Fibroblast of lung (primary cell): ENCODE results near the gene ASB18. TPM values are rescaled to one million over a fixed set of nuclear protein-coding genes. Genes with fewer than 3 reads are reported as not detected.

Experiments
- DNase-seq, 2 donors: peaks; one replicate each; pipeline versions ENCODE4 v3.0.0 to v3.0.0-alpha.2; 2010; ENCODE audit warnings: low read depth in 2 of 2
- H2AFZ ChIP-seq: 2 replicates; pipeline ENCODE4 v1.5.1; 2012; ENCODE audit warnings: low read length, control low read depth, inconsistent platforms
- H3K27ac ChIP-seq: 2 replicates; pipeline ENCODE4 v1.5.1; 2011; ENCODE audit warnings: low read length, control low read depth; ENCODE audit not compliant: insufficient read depth
- H3K27me3 ChIP-seq: 2 replicates; pipeline ENCODE4 v1.5.1; 2011; ENCODE audit warnings: mild to moderate bottlenecking, low read length; ENCODE audit not compliant: control insufficient read depth, insufficient read depth
- H3K36me3 ChIP-seq: 2 replicates; pipeline ENCODE4 v1.5.1; 2011; ENCODE audit warnings: low read length; ENCODE audit not compliant: control insufficient read depth, insufficient read depth
- H3K4me1 ChIP-seq: 2 replicates; pipeline ENCODE4 v1.5.1; 2011; ENCODE audit warnings: low read length; ENCODE audit not compliant: control insufficient read depth, insufficient read depth; ENCODE audit errors: extremely low read depth
- H3K4me2 ChIP-seq: 2 replicates; pipeline ENCODE4 v1.5.1; 2011; ENCODE audit warnings: low read length, control low read depth; ENCODE audit not compliant: insufficient read depth; ENCODE audit errors: extremely low read depth
- H3K4me3 ChIP-seq, 4 experiments: fragments of 200-600 bp in 1 of 4; sonication (generic) in 1 of 4; replicated peaks in 1 of 4; 2 replicates each; pipeline ENCODE4 v1.5.1; 2011 to 2016; ENCODE audit warnings: low read length in 4 of 4, low read depth in 3 of 4, mild to moderate bottlenecking in 3 of 4, control low read depth in 2 of 4, inconsistent platforms in 1 of 4, mixed read lengths in 1 of 4; ENCODE audit not compliant: insufficient read depth in 1 of 4; ENCODE audit errors: control extremely low read depth in 1 of 4
- H3K79me2 ChIP-seq: 2 replicates; pipeline ENCODE4 v1.5.1; 2012; ENCODE audit warnings: mild to moderate bottlenecking, low read length, inconsistent platforms; ENCODE audit not compliant: control insufficient read depth, insufficient read depth
- H3K9ac ChIP-seq: 2 replicates; pipeline ENCODE4 v1.5.1; 2011; ENCODE audit warnings: mild to moderate bottlenecking, low read length, control low read depth; ENCODE audit not compliant: insufficient read depth
- H3K9me3 ChIP-seq: 2 replicates; pipeline ENCODE4 v1.5.1; 2012; ENCODE audit warnings: low read depth, low read length; ENCODE audit not compliant: control insufficient read depth, insufficient read depth
- H4K20me1 ChIP-seq: 2 replicates; pipeline ENCODE4 v1.5.1; 2011; ENCODE audit warnings: low read length; ENCODE audit not compliant: control insufficient read depth, insufficient read depth; ENCODE audit errors: extremely low read depth
- CTCF ChIP-seq, 2 donors: IDR thresholded peaks in 1 of 2; conservative IDR thresholded peaks in 1 of 2; 1 replicate in 1 of 2; 2 replicates in 1 of 2; pipeline ENCODE4 v1.5.1; 2011 to 2012; ENCODE audit warnings: low read length in 2 of 2, control low read depth in 1 of 2, inconsistent platforms in 1 of 2, low read depth in 1 of 2, mild to moderate bottlenecking in 1 of 2
- EZH2 ChIP-seq: IDR thresholded peaks from 2 replicates; pipeline ENCODE4 v1.5.1; 2012; ENCODE audit warnings: low read length, control low read depth, mild to moderate bottlenecking; ENCODE audit errors: missing control alignments
- polyA plus RNA-seq, 2 donors: library from polyadenylated mRNA; depleted of rRNA in 1 of 2; stranded (reverse) in 1 of 2; unstranded in 1 of 2; fragments of >200 nt; gene quantifications; 2 replicates each; pipeline ENCODE4 v1.2.1, GENCODE V29; 2011 to 2012; ENCODE audit warnings: missing spikeins in 1 of 2
- total RNA-seq: library from RNA; depleted of rRNA; stranded (reverse); fragments of >200 nt; gene quantifications from 2 replicates; pipeline ENCODE4 v1.2.1, GENCODE V29; 2014

ASB18 gene
- total and polyA plus RNA-seq, 2 donors (not counting 1 experiment from before 2014, with no cell fraction given): not detected

DNA sequence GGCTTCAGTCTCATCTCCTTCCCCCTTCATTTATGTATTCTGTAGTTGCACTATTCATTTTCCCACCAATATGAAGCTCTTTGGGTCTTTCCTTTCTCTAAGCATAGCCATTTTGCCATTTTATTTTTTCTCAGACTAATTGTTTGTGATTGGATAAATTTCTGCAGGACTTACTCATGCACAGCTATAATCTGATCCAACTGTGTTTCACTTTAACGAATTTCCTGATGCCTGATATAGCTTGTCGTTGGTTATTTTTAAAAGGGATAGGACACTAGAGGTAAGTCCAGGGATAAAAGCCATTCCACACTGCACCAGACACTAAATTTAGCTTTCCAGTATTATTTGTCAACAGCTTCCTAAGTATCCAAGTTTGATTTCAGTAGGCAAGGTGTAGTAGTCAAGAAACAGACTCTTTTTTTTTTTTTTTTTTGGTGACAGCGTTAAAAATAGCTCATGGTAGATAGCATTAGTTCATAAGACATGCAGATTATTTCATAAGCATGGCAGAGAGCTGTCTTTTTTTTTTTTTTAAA, 17.4 kb downstream of the ASB18 start:
- Histone ChIP-seq H3K9ac (no peak overlapping the region), H3K9me3 (no peaks in the 10 kb centered on the region), H3K79me2 (no peaks in the 10 kb centered on the region), H4K20me1 (no peaks in the 10 kb centered on the region), H2AFZ (no peak overlapping the region), H3K4me3 (no peak overlapping the region), H3K27ac (no peak overlapping the region), H3K36me3 (no peaks in the 10 kb centered on the region), H3K4me1 (no peaks in the 10 kb centered on the region), H3K27me3 (no peaks in the 10 kb centered on the region), H3K4me2 (no peak overlapping the region)
- DNase-seq: no peak
- no peak for TF ChIP-seq CTCF (conservative IDR thresholded peaks at IDR 0.05 in 1 of 2, IDR thresholded peaks at IDR 0.05 in 1 of 2; ENCODE audit: low read depth in 1 of 2, low read length in 2 of 2)

GRCh38 chr2:236244256-236244655, 19.9 kb downstream of the ASB18 start:
- no peak overlapping the region for H3K27ac ChIP-seq
- no peak for TF ChIP-seq CTCF (conservative IDR thresholded peaks at IDR 0.05 in 1 of 2, IDR thresholded peaks at IDR 0.05 in 1 of 2; ENCODE audit: low read depth in 1 of 2, low read length in 2 of 2)
- no peak for TF ChIP-seq EZH2

GRCh38 chr2:236242057-236242495, 22.1 kb downstream of the ASB18 start:
- no peaks in the 10 kb centered on the region for H3K36me3 ChIP-seq
- no peak overlapping the region for H2AFZ ChIP-seq
- no peak overlapping the region for H3K4me3 ChIP-seq
- no peaks in the 10 kb centered on the region for H4K20me1 ChIP-seq
- TF ChIP-seq CTCF (conservative IDR thresholded peaks at IDR 0.05 in 1 of 2, IDR thresholded peaks at IDR 0.05 in 1 of 2; ENCODE audit: low read depth in 1 of 2, low read length in 2 of 2) (no peak), EZH2 (no peak)
- H3K27ac ChIP-seq: no peak overlapping the region
- peaks cover 5% of the 10 kb centered on the region for H3K27me3 ChIP-seq
- H3K4me1 ChIP-seq: no peaks in the 10 kb centered on the region
- H3K4me2 ChIP-seq: no peak overlapping the region
- no peaks in the 10 kb centered on the region for H3K9me3 ChIP-seq
- H3K9ac ChIP-seq: no peak overlapping the region
- DNase-seq: no peak
- H3K79me2 ChIP-seq: no peaks in the 10 kb centered on the region

More at GRCh38 chr2:236244256-236244655, 19.9 kb downstream of the ASB18 start:
- H4K20me1 ChIP-seq: no peaks in the 10 kb centered on the region
- DNase-seq: no peak
- no peak overlapping the region for H3K4me3 ChIP-seq
- no peaks in the 10 kb centered on the region for H3K27me3 ChIP-seq
- no peaks in the 10 kb centered on the region for H3K9me3 ChIP-seq
- H3K4me1 ChIP-seq: no peaks in the 10 kb centered on the region
- H3K36me3 ChIP-seq: no peaks in the 10 kb centered on the region
- no peaks in the 10 kb centered on the region for H3K79me2 ChIP-seq
- no peak overlapping the region for H3K9ac ChIP-seq
- H2AFZ ChIP-seq: no peak overlapping the region
- H3K4me2 ChIP-seq: no peak overlapping the region
